GM10847 (cell line): Measurements from ENCODE around the gene LRIT3.

ENCODE experiments used
- POLR2A ChIP-seq: IDR thresholded peaks from 2 replicates; pipeline ENCODE4 v1.6.1; 2011; ENCODE audit not compliant: insufficient read length; ENCODE audit errors: extremely low read depth

LRIT3 gene, protein sequence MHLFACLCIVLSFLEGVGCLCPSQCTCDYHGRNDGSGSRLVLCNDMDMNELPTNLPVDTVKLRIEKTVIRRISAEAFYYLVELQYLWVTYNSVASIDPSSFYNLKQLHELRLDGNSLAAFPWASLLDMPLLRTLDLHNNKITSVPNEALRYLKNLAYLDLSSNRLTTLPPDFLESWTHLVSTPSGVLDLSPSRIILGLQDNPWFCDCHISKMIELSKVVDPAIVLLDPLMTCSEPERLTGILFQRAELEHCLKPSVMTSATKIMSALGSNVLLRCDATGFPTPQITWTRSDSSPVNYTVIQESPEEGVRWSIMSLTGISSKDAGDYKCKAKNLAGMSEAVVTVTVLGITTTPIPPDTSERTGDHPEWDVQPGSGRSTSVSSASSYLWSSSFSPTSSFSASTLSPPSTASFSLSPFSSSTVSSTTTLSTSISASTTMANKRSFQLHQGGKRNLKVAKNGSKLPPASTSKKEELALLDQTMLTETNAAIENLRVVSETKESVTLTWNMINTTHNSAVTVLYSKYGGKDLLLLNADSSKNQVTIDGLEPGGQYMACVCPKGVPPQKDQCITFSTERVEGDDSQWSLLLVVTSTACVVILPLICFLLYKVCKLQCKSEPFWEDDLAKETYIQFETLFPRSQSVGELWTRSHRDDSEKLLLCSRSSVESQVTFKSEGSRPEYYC

DNA sequence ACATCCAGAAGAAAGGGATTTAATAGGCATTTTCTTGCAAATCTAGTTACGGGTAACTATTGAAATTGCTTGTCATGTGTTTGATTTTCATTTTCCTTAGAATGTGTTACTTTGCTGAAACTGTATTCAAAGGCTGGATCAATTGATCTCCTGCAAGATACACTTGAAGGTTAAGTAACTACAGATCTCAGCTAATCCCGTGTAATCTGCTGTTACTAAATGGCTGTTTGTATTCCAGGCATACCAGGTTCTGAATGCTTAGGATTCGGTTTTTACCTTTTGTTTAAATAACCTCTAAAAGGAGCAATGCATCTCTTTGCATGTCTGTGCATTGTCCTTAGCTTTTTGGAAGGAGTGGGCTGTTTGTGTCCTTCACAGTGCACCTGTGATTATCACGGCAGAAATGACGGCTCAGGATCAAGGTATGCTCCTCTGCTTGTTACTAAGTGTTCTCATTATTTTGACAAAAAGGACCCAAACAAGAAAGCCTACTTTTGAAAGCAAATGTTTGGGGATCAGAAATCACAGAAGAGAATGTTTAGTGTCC is at the start of gene LRIT3:
Gene LRIT3, plus strand, starts transcription at position 212 of the 547 bp plus-strand sequence. Its CDS starts 95 bp downstream, at position 307.
- TF ChIP-seq POLR2A = no peak

DNA sequence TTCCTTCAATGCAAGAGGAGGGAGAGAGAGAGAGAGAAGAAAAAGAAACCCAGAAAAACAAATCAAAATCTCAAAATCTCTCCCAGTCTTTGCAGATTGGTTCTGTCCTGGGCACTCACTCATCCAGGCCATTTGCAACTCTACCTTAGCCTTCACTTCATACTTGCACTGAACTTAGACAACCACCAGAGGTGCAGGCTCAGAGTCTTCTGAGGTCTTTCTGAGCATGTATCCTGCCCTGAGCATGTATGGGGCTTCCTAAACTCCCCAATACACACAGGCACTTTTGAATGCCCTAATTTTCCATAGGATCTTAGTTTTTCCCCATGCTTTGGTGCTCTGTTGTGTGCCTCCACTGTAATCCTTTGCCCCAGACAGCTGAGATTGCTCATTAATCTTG is 49.0 kb upstream of the LRIT3 start:
- no peak for TF ChIP-seq POLR2A

DNA sequence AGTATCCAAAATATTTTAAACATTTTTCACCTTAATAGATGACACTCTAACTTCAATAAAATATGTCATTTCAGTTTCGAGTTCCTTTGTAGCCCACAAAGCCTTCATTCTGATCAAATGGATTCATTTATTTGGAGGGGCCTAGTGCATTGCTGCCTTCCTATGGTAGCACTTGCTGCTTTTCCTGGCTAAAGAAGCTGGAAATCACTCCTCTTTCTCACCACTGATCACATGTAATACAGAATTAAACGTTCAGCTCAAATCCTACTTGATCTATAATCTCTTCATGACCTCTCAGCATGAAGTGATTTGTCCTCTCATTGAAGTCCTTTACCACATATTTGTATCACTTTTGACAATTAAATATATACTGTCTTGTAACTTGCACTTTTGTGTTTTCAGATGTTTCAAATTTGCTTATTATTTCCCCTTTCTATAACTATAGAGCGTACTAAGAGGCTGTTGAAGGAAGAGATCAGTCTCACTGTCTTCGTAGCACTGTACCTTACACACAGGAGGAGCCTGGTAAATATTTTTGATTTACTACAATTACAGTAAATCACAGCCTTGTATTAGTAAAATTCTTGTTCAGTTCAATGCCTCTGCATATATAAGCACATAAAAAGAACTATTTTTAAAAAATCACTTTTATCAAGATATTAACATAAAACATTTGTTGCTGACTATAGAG is 46.7 kb upstream of the LRIT3 start:
- TF ChIP-seq POLR2A = no peak

DNA sequence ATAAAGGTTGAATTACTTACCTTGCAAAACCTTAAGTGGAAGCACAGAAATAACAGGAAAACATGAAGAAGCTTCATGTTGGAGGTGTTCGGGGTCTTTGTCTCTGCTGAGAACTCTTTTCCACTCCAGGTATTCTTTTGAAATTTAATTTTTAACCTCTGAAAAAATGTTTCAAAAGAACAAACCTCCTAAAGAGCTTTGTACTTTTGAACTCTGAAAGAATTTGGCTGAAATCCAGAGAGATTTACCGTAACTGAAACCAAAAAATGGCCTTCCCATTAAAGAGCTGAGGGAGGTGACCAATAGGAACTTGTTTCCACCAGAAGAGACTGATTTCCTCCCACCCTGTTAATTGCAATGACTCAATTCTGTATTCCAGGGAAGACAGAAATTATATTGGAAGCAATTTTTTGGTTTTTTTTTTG is 46.0 kb upstream of the LRIT3 start, which contains the start of gene CFI:
Gene CFI, minus strand, starts transcription at position 105 of the 425 bp plus-strand sequence. Its CDS starts 28 bp downstream, at position 77.
- TF ChIP-seq POLR2A = no peak

DNA sequence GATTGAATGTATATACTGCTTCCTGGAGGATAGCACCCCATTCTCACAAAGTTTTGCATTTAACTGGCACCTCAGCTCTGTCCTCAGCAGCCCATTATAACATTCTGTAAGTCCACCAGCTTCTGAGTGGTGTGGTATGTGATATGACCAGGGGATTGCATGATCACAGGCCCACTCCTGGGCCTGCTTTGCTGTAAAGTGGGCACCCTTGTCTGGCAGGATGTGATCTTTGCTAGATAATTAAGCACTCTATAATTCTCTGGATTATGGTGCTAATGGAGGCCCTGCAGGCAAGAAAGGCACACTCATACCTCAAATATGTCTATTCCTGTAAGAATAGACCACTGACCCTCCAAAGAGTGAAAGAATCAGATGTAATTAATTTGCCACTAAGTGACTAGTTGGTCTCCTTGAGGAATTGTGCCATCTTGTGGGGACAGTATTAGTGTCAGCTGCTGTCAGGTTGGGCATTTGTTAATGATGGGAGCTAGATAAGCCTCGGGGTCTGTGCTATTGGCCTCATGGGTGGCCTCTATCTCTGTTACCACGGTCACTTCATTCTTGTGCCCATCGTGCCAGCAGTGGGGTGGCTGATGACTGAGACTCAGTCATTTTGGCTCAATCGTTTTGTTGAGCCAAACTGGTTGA is 43.9 kb upstream of the LRIT3 start:
- TF ChIP-seq POLR2A = no peak

DNA sequence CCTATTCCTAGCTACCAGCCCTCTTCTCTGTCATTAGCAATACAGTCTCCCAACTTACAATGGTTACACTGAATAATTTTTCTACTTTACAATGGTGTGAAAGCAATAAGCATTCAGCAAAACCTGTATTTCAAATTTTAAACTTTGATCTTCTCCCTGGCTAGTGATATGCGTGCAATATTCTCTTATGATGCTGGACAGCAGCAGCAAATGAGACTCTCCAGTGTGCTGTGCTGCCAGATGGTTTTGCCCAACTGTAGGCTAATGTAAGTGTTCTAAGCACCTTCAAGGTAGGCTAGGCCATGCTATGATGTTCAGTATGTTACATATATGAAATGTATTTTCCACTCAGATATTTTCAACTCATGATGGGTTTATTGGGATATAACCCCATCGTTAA is 38.3 kb upstream of the LRIT3 start:
- no peak for TF ChIP-seq POLR2A

DNA sequence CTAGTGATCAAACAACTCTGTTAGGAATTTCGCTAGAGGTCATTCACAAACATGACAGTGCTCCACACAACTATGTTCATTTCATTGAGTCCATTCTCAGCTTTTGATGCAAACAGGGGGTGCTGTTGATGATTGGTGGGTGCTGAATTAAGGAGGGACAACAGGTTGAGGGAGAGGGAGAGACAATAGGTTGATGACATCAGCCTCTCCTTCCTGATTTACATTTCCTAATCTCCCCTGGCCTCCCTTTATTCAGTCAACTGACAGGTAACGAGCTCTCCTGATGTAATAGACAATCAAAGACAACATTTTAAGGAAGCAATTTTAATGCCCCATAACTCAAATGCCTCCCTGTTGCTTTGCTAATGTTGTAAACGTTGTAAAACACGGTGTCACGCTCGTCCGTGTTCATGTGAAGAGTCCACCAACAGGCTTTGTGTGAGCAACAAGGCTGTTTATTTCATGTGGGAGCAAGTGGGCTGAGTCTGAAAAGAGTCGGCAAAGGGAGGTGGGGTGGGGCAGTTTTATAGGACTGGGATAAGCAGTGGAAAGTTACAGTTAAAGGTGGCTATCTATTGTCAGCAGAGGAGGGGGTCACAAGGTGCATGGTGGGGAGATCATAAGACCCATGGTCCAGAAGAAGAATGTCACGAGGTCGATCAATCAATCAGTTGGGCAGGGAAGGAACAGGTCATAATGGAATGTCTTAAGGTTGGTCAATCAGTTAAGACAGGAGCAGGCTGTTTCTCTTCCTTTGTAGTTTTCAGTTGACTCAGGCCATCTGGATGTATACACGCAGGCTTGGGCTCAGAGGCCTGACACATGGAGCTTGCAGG is 37.1 kb upstream of the LRIT3 start:
- TF ChIP-seq POLR2A = no peak

DNA sequence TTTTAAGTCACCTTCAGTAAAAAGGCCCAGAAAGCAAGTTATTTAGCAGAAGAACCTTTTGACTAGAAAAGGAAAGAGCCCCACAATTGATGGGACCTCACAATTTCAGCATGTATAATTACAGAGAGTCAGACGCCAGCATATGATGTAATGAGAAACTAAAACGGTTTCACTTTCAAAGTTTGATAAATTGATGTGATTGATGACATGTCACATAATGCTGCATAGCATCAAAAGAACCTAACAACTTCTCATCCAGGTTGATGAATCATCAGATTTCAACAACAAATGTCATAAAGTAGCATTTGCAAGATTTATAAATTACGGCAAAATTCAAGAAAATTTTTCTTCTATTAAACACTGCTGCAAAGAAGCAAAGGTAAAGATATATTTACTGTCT is 36.2 kb upstream of the LRIT3 start:
- no peak for TF ChIP-seq POLR2A

DNA sequence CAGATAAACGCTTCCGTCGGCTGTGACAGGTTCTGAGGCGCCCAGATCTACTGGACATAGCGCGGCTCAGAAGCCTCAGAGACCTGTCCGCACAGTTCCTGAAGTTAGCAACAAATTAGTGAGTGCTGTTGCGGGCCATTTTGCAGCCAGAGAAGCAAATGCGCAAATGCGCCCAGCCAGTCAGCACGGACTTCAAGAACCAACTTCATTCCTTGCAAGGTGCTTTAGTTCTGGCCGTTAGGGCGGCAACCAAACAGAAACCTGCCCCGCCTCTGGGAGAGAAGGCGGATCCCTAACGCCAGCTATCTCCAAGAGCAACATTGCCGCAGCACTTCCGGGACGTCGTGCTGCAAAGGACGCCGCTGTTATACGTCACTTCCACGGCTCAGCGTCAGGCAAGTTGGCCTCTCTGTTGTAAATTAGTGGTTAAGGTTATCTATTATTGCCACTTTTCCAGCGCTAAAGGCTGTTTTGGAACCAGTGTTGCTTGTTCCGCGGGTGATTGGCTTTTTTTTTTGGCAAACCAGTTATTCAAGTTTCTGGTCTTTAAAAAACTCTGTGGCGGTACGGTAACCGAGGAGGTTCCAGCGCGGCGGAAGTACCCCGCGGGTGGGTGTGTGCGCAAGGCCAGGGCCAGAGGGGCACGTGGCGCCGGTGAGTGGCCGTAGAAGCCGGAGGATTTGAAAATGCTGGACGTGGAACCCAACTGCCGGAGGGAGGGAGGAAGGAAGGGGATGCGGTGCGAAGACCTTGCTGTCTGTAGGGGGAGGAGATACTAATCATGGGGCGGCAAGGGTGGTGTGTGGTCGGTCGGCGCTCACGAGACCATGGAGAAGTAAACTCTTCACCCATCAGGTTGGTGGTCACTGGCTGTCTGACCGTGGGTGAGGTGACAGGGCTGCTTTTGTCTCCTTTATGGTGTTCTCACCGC is 32.5 kb upstream of the LRIT3 start, which contains the start of gene GAR1:
Gene GAR1, plus strand, starts transcription at position 612 of the 931 bp plus-strand sequence. CDS start 403 bp downstream, outside the sequence.
- peak; percentile 35 for TF ChIP-seq POLR2A

DNA sequence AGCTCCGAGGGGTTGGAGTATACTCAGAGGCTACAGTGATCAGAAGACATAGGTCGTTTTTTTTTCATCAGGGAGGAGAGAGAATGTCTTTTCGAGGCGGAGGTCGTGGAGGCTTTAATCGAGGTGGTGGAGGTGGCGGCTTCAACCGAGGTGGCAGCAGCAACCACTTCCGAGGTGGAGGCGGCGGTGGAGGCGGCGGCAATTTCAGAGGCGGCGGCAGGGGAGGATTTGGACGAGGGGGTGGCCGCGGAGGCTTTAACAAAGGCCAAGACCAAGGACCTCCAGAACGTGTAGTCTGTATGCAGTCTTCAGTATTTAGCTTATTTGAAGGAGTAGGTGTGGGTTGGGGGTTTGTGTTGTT is 31.8 kb upstream of the LRIT3 start:
- TF ChIP-seq POLR2A = no peak

DNA sequence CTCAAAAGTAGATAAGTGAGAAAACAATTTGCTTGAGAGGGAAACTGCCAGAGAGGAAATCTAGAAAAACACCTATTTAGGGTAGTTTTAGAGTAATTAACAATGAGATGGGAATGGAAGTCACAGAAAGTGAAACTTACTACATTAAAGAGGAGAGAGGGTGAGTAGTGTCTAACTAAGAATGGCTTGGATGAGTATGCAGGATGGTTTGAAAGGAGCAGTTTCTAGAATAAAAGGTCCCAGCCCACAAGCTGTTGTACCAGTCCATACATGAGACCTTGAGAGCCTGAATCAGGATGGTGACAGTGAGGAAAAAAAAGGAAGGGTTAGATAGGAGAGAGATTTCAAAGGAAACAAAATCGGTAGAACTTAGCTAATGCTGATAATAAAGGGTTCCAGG is 31.0 kb upstream of the LRIT3 start:
- TF ChIP-seq POLR2A = no peak

DNA sequence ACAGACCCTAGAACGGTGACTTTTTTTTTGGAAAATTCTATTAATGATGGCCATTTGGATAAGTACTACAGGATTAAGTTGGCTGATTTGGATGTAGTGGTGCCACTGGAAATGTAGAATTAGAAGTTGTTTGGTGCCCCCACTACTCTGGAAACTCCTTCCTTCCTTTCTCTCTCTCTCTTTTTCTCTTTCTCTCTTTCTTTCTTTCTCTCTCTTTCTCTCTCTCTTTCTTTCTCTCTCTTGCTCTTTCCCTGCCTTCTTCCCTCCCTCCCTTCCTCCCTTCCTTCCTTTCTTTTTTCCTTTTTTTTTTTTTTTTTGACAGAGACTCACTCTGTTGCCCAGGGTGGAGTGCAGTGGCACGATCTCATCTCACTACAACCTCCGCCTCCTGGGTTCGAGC is 29.6 kb upstream of the LRIT3 start:
- no peak for TF ChIP-seq POLR2A

DNA sequence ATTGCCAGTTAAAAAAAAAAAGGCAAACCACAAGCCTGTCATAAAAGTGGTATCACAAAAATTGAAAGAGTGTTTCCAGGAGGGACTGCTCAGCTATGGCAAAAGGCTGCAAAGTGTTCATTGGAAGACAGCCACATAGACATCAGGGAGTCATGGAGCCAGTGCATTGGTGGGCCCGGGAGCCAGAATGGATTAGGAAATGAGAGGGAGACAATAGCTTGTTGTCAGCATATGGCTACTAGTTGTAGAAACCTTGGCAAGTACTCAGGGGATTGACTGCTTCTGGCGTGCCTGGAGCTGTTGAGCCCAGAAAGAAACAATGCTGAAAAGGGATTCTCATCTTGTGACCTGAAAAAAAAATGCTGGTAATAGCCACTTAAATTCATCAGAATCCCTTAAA is 27.3 kb upstream of the LRIT3 start:
- TF ChIP-seq POLR2A = no peak
